CD4-positive, alpha-beta T cell treated with Interleukin-17A for 1 hour (primary cell): ENCODE data around the gene ERMARD.

Experiments
- DNase-seq: peaks from one replicate; pipeline ENCODE4 v3.0.0-alpha.2; 2020

Gene ERMARD

GRCh38 chr6:169827290-169827717 is 75.9 kb downstream of the ERMARD start:
- DNase-seq = no peak

- DNase-seq = no peak
Measured at GRCh38 chr6:169828176-169828575, 76.8 kb downstream of the ERMARD start.

- no peak for DNase-seq
Measured at GRCh38 chr6:169829786-169830185, 78.4 kb downstream of the ERMARD start.

- DNase-seq = no peak
Measured at GRCh38 chr6:169830876-169831275, 79.5 kb downstream of the ERMARD start.
